Mucosa of descending colon (tissue), 3 donors: Measurements from ENCODE around the gene BCOR. TPM values are rescaled to one million over a fixed set of nuclear protein-coding genes. Genes with fewer than 3 reads are reported as not detected.

Experiments used
- ATAC-seq: fragments of 200-7000 bp; cut with Tn5 transposase; one replicate; pipeline ENCODE4 v1.9.1; 2020; ENCODE audit warnings: mild to moderate bottlenecking, moderate library complexity
- DNase-seq, 3 donors: peaks; one replicate each; pipeline ENCODE4 v3.0.0-alpha.2; 2020
- H3K36me3 ChIP-seq: fragments of 200-600 bp; one replicate; pipeline ENCODE4 v1.8.0; 2021; ENCODE audit warnings: low read depth, mild to moderate bottlenecking
- H3K4me1 ChIP-seq: fragments of 200-600 bp; one replicate; pipeline ENCODE4 v1.8.0; 2021; ENCODE audit warnings: low read depth, mild to moderate bottlenecking
- H3K4me3 ChIP-seq: fragments of 200-600 bp; one replicate; pipeline ENCODE4 v1.8.0; 2021; ENCODE audit warnings: mild to moderate bottlenecking
- H3K9me3 ChIP-seq: fragments of 200-600 bp; one replicate; pipeline ENCODE4 v1.8.0; 2021; ENCODE audit warnings: mild to moderate bottlenecking
- intact Hi-C, 2 donors: fragments of 100-400 bp; cut with DNase I in 1 of 2; cut with micrococcal nuclease in 1 of 2; formaldehyde crosslinking; loops; one replicate each; pipeline versions ENCODE4 v1.11.0 to v1.11.1; 2022; cut with DNase I, micrococcal nuclease
- total RNA-seq, 3 donors: library from RNA; stranded (reverse); fragmentation: NEBNext Ultra II Directional in 2 of 3; extraction: Animal tissue kit (Norgen Biotek cat#: 25700) in 2 of 3; gene quantifications; one replicate each; pipeline versions ENCODE4 v1.2.1 to v1.2.4, GENCODE V29; 2021 to 2023
- TF ChIP-seq, protein P1 (sequence below): fragments of 200-600 bp; IDR thresholded peaks from one replicate; pipeline ENCODE4 v1.8.0; 2022; ENCODE audit warnings: antibody characterized with exemption, mild to moderate bottlenecking
- donor health status: DM: no; HTN: no; CAD: no; lungs with moderate emphysema.
- donor health status: DM: no; HTN: no; CAD: no.
- donor health status: DM: no; HTN: yes; CAD: no.

The BCOR gene
- total RNA-seq, 3 donors from 2014 or later: 18.7 to 26.3 (median 23.6) TPM

GRCh38 chrX:40012039-40012867, 85.5 kb downstream of the BCOR start:
- intact Hi-C loops: no loop called here
- no peak overlapping the region for H3K4me3 ChIP-seq
- no peaks in the 10 kb centered on the region for H3K36me3 ChIP-seq
- H3K9me3 ChIP-seq: no peaks in the 10 kb centered on the region
- no peaks in the 10 kb centered on the region for H3K4me1 ChIP-seq
- TF ChIP-seq, protein P1, sequence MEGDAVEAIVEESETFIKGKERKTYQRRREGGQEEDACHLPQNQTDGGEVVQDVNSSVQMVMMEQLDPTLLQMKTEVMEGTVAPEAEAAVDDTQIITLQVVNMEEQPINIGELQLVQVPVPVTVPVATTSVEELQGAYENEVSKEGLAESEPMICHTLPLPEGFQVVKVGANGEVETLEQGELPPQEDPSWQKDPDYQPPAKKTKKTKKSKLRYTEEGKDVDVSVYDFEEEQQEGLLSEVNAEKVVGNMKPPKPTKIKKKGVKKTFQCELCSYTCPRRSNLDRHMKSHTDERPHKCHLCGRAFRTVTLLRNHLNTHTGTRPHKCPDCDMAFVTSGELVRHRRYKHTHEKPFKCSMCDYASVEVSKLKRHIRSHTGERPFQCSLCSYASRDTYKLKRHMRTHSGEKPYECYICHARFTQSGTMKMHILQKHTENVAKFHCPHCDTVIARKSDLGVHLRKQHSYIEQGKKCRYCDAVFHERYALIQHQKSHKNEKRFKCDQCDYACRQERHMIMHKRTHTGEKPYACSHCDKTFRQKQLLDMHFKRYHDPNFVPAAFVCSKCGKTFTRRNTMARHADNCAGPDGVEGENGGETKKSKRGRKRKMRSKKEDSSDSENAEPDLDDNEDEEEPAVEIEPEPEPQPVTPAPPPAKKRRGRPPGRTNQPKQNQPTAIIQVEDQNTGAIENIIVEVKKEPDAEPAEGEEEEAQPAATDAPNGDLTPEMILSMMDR: no peak
- peak; percentile 13 for ATAC-seq
- DNase-seq: peak; percentile 47 to 64 (median 51)

DNA sequence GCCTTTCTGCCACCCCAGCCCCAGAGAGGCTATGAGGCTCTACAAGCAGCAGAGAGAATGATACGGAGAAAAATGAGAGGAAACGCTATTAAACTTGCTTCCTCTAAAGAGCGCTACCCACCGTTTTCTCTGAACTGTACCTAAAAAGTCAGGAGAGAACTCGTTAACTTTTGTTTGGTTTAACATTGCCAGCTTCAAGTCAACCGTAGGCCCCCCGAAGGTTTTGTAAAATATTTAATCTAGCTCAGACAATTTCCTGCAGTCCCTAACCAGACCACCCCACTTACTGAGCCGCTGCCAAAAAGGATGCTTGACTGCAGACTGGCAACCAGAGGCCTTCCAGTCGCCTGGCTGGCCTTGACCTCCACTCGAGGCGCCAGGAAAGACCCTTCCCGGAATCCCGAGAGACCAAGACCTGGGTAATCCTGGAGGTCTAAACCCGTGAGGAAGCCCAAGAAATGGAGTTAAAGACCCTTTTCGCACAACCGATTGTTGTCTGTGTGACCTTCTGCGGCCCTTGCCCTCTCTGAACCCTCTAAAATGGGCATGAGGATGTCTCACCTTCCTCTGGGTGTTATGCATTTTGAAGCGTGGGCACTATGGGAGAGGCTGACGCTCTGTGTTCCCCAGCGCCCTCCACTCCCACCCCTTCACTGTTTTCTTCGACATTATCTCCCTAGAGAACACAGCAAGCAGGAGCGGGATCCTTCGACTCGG, 86.3 kb downstream of the BCOR start:
- intact Hi-C loops: no loop called here
- DNase-seq (peak in 1 of 3 donors; percentile 27), ATAC-seq (no peak)
- TF ChIP-seq, protein P1: no peak
- Histone ChIP-seq H3K4me3 (no peak overlapping the region), H3K4me1 (peaks cover under 1% of the 10 kb centered on the region), H3K36me3 (no peaks in the 10 kb centered on the region), H3K9me3 (no peaks in the 10 kb centered on the region)

DNA sequence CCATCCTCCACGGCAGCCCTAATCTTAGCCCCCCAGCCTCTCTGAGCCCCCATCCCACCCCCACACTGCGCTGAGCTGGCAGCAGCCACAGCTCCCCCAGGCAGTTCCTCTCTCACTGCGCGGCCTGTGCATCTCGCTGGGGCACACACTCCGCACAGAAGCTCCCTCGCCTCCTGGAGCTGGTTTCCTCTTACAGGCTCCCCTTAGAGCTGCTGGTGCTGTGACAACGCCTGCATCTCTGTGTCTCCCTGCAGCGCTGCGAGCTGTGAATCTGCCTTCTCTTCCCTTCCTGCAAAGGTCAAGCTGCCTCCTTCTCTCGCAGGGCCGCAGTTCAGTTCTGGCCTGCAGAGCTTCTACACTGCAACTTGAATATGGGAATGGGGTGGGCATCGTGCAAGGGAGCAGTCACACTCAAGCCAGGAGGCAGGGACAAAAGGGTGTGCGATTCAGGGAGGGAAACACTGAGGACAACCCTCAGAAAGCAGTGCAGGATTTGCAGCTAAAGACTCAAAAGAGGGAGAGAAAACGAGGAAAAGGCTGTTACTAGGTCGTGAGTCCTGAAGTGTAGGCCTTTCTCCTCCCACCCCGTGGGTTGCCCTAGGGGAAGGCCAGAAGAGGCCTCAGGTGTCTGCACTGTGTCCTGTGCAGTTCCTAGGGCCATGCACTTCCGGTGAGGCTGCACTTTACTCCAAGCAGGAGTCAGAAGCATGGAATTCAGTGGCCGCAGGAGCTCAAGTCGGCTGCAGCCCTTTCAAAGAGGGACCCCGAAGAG, 87.0 kb downstream of the BCOR start:
- peaks cover 5% of the 10 kb centered on the region for H3K4me1 ChIP-seq
- ATAC-seq (no peak), DNase-seq (no peak)
- H3K36me3 ChIP-seq: no peaks in the 10 kb centered on the region
- intact Hi-C loops: no loop called here
- TF ChIP-seq, protein P1: no peak
- no peaks in the 10 kb centered on the region for H3K9me3 ChIP-seq
- no peak overlapping the region for H3K4me3 ChIP-seq

DNA sequence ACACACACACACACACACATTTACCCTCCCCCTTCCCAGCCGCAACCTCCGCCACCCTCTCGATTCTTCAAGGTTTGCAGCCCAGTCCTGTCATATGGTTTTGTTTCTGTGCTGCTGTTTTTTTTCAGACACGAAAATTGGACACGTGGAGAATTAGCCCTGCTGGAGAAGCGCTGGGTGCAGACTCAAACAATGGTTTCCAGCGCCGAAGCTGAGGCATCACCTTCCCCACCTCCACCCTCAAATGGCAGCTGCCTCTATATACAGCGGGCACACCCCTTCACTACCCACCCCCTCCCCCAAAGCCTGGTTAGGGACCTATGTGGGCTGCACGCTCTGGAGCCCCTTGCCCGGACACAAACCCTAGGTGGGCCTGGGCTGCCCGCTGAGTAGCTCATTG, 87.9 kb downstream of the BCOR start:
- DNase-seq (no peak), ATAC-seq (no peak)
- TF ChIP-seq, protein P1: no peak
- Histone ChIP-seq H3K4me1 (peaks cover 5% of the 10 kb centered on the region), H3K4me3 (no peak overlapping the region), H3K9me3 (no peaks in the 10 kb centered on the region), H3K36me3 (no peaks in the 10 kb centered on the region)
- intact Hi-C loops: no loop called here

GRCh38 chrX:40009462-40009851, 88.3 kb downstream of the BCOR start:
- intact Hi-C loops: no loop called here
- no peak for ATAC-seq
- DNase-seq: peak in 1 of 3 donors; percentile 21
- Histone ChIP-seq H3K4me1 (peaks cover 5% of the 10 kb centered on the region), H3K4me3 (no peak overlapping the region), H3K36me3 (no peaks in the 10 kb centered on the region), H3K9me3 (no peaks in the 10 kb centered on the region)
- TF ChIP-seq, protein P1: no peak
